ENCODE data around the gene PRCP.
A peak's percentile ranks its signal among the peaks of the same experiment; 100 is the strongest.

PRCP gene

DNA sequence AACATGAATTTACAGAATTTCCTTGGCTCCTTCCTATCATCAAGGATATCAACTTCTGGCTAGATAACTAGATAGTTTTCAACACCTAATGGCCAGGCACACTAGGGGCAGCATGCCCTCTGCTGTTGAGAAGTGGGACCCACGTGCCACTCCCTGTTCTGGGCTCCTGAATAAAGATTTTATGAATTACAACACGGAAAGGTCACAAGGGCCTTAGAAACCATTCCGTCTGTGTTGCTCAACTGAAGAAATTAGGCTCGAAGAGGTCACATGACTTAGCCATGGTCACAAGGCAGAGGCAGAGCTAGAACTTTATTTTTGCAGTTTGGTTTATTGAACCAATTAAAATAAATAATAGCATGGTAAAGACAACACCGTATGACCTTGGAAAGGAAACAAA lies 36.0 kb downstream of the PRCP start:
- Histone ChIP-seq H3K4me1 (ENCODE audit: insufficient read depth, poor library complexity, severe bottlenecking) (peaks cover 12% of the 10 kb centered on the region), H3K27me3 (ENCODE audit: insufficient read depth, poor library complexity, severe bottlenecking) (no peaks in the 10 kb centered on the region), H3K9me3 (ENCODE audit: severe bottlenecking) (no peaks in the 10 kb centered on the region), H3K36me3 (ENCODE audit: low read depth) (no peaks in the 10 kb centered on the region), H3K27ac (ENCODE audit: poor library complexity, severe bottlenecking) (no peak overlapping the region), H3K4me3 (ENCODE audit: severe bottlenecking) (no peak overlapping the region)
- DNase-seq (ENCODE audit: low spot score) = no peak
- peak; percentile 88 for ATAC-seq (ENCODE audit: low read depth)
- TF ChIP-seq, protein P1, sequence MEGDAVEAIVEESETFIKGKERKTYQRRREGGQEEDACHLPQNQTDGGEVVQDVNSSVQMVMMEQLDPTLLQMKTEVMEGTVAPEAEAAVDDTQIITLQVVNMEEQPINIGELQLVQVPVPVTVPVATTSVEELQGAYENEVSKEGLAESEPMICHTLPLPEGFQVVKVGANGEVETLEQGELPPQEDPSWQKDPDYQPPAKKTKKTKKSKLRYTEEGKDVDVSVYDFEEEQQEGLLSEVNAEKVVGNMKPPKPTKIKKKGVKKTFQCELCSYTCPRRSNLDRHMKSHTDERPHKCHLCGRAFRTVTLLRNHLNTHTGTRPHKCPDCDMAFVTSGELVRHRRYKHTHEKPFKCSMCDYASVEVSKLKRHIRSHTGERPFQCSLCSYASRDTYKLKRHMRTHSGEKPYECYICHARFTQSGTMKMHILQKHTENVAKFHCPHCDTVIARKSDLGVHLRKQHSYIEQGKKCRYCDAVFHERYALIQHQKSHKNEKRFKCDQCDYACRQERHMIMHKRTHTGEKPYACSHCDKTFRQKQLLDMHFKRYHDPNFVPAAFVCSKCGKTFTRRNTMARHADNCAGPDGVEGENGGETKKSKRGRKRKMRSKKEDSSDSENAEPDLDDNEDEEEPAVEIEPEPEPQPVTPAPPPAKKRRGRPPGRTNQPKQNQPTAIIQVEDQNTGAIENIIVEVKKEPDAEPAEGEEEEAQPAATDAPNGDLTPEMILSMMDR (IDR thresholded peaks at IDR 0.05; ENCODE audit: poor library complexity, severe bottlenecking) = peak; percentile 88

DNA sequence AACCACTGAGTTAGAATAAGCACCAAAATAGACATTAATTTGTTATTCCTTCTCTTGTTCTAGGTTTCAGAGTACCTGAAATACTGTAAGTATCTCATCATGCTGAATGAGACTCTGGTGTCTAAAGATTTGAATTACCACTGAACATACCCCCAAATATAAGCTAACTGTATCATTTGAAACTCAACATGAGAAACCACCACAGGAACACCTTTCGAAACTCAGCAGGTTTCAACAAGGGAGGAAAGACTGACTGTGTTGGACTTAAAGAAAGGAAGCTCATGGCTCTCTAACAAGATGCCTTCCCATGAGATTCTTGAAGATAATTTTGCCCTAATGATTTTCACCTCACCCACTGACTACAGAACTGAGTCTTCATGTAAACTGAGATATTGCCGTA lies 37.0 kb downstream of the PRCP start:
- no peaks in the 10 kb centered on the region for H3K36me3 ChIP-seq (ENCODE audit: low read depth)
- H3K9me3 ChIP-seq (ENCODE audit: severe bottlenecking) = no peaks in the 10 kb centered on the region
- TF ChIP-seq, protein P1 (IDR thresholded peaks at IDR 0.05; ENCODE audit: poor library complexity, severe bottlenecking) = no peak
- DNase-seq (ENCODE audit: low spot score) (no peak), ATAC-seq (ENCODE audit: low read depth) (no peak)
- H3K4me1 ChIP-seq (ENCODE audit: insufficient read depth, poor library complexity, severe bottlenecking) = peaks cover 19% of the 10 kb centered on the region
- no peak overlapping the region for H3K27ac ChIP-seq (ENCODE audit: poor library complexity, severe bottlenecking)
- H3K4me3 ChIP-seq (ENCODE audit: severe bottlenecking) = no peak overlapping the region
- H3K27me3 ChIP-seq (ENCODE audit: insufficient read depth, poor library complexity, severe bottlenecking) = no peaks in the 10 kb centered on the region

DNA sequence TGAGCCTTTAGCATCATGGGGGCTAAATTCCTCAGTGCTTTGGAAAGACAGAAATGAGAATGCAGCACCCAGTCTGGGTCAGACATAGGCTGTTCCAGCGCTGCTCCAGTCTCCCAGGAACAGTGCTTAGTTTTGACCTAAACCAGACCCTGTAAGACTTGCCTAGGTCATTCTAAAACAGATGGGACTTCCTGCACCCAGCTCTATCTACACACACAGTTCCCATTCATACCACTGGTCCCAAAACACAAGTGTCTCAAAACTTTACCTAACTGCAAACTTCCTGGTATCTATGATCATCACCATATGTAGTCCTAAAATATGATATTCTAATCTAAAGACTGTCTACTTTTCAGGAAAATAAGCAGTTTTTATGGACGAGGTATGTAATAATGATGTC lies 37.9 kb downstream of the PRCP start:
- TF ChIP-seq, protein P1 (IDR thresholded peaks at IDR 0.05; ENCODE audit: poor library complexity, severe bottlenecking) = no peak
- Histone ChIP-seq H3K4me1 (ENCODE audit: insufficient read depth, poor library complexity, severe bottlenecking) (peaks cover 24% of the 10 kb centered on the region), H3K4me3 (ENCODE audit: severe bottlenecking) (no peak overlapping the region), H3K27ac (ENCODE audit: poor library complexity, severe bottlenecking) (no peak overlapping the region), H3K27me3 (ENCODE audit: insufficient read depth, poor library complexity, severe bottlenecking) (no peaks in the 10 kb centered on the region), H3K36me3 (ENCODE audit: low read depth) (no peaks in the 10 kb centered on the region), H3K9me3 (ENCODE audit: severe bottlenecking) (no peaks in the 10 kb centered on the region)
- no peak for DNase-seq (ENCODE audit: low spot score)
- no peak for ATAC-seq (ENCODE audit: low read depth)

DNA sequence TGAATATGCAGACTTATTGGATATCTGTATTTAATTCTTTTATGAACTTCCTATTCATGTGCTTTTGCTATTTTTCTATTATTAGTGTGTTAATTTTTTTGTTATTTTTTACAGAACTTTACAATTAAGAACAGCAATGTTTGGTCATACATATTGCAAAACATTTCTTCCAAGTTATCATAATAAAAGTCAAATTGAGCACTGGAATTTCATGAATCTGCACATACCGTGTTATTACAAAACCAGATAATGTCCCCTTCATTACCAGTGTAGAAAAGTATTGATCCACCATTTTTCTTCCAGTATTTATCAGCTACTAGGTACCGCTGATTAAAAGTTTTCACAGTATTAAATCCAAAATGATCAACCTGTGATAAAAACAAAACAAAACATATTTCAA lies 40.5 kb downstream of the PRCP start:
- H3K36me3 ChIP-seq (ENCODE audit: low read depth) = no peaks in the 10 kb centered on the region
- H3K4me3 ChIP-seq (ENCODE audit: severe bottlenecking) = no peak overlapping the region
- no peaks in the 10 kb centered on the region for H3K27me3 ChIP-seq (ENCODE audit: insufficient read depth, poor library complexity, severe bottlenecking)
- H3K9me3 ChIP-seq (ENCODE audit: severe bottlenecking) = no peaks in the 10 kb centered on the region
- peaks cover 27% of the 10 kb centered on the region for H3K4me1 ChIP-seq (ENCODE audit: insufficient read depth, poor library complexity, severe bottlenecking)
- peak overlapping the region; percentile 98 for H3K27ac ChIP-seq (ENCODE audit: poor library complexity, severe bottlenecking)
- ATAC-seq (ENCODE audit: low read depth) (no peak), DNase-seq (ENCODE audit: low spot score) (no peak)
- TF ChIP-seq, protein P1 (IDR thresholded peaks at IDR 0.05; ENCODE audit: poor library complexity, severe bottlenecking) = no peak

DNA sequence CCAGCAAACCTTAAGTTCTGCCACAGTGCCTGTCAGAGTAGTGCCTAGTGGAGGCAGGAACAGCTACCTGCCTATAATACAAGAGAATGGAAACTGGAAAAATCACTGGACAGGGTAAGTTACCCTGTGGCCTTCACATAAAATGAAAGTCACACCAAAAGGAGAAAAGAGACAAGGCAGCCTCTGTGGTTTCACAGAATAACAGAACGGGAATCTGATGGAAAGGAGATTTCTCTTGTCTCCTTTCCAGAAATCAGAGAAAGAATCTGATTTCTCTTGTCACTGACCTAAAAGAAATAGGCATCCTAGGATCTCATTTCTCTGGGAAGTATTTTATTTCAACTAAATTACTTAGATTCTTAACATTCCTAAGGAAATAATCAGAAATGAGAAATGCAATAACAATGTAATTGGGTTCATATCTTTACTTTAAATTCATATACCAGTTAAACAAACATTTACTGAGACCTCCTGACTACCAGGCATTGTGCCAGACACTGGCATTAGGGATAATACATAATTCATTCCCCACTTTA lies 41.6 kb downstream of the PRCP start:
- Histone ChIP-seq H3K27me3 (ENCODE audit: insufficient read depth, poor library complexity, severe bottlenecking) (no peaks in the 10 kb centered on the region), H3K27ac (ENCODE audit: poor library complexity, severe bottlenecking) (peak overlapping the region; percentile 98), H3K36me3 (ENCODE audit: low read depth) (no peaks in the 10 kb centered on the region), H3K9me3 (ENCODE audit: severe bottlenecking) (no peaks in the 10 kb centered on the region), H3K4me3 (ENCODE audit: severe bottlenecking) (no peak overlapping the region), H3K4me1 (ENCODE audit: insufficient read depth, poor library complexity, severe bottlenecking) (peaks cover 34% of the 10 kb centered on the region)
- TF ChIP-seq, protein P1 (IDR thresholded peaks at IDR 0.05; ENCODE audit: poor library complexity, severe bottlenecking) = no peak
- DNase-seq (ENCODE audit: low spot score) = peak; percentile 61
- ATAC-seq (ENCODE audit: low read depth) = peak; percentile 81

Data from RWPE2 (cell line).